K562 (cell line): ENCODE measurements around the gene FSCN2. TPM values are rescaled to one million over a fixed set of nuclear protein-coding genes. Genes with fewer than 3 reads are reported as not detected.
A peak's percentile ranks its signal among the peaks of the same experiment; 100 is the strongest.

Experiments
- BRD4 ChIP-seq: fragments of 200-600 bp; sonication (generic); IDR thresholded peaks from 2 replicates; pipeline ENCODE4 v1.6.1; 2017; ENCODE audit warnings: inconsistent platforms
- CXXC5 ChIP-seq: fragments of 250-450 bp; sonication (Bioruptor Pico); IDR thresholded peaks from 2 replicates; pipeline ENCODE4 v1.8.0; 2022; ENCODE audit warnings: inconsistent platforms, mild to moderate bottlenecking, moderate library complexity
- EHMT2 ChIP-seq: fragments of 450-650 bp; IDR thresholded peaks from 2 replicates; pipeline ENCODE4 v1.6.1; 2018; ENCODE audit warnings: antibody characterized with exemption
- GABPA ChIP-seq: fragments of 200-800 bp; sonication (Bioruptor generic); conservative IDR thresholded peaks from 2 replicates; pipeline ENCODE4 v1.6.1; 2016; ENCODE audit warnings: low read depth, missing genetic modification characterization, missing compliant biosample characterization
- HMG20A ChIP-seq: fragments of 450-650 bp; formaldehyde crosslinking; conservative IDR thresholded peaks from 2 replicates; pipeline ENCODE4 v1.4.0; 2020; ENCODE audit warnings: mild to moderate bottlenecking, mixed read lengths
- PCBP2 ChIP-seq: fragments of 200-400 bp; formaldehyde crosslinking; IDR thresholded peaks from 2 replicates; pipeline ENCODE4 v1.6.1; 2018; ENCODE audit warnings: low read length, low read depth, mild to moderate bottlenecking, moderate library complexity; ENCODE audit not compliant: poor library complexity, severe bottlenecking
- PHTF2 ChIP-seq: fragments of 250-450 bp; sonication (Bioruptor Pico); IDR thresholded peaks from 2 replicates; pipeline ENCODE4 v1.5.0; 2021; ENCODE audit warnings: mild to moderate bottlenecking
- RBFOX2 ChIP-seq: fragments of 200-400 bp; formaldehyde crosslinking; IDR thresholded peaks from 2 replicates; pipeline ENCODE4 v1.6.1; 2017; ENCODE audit warnings: low read depth, mild to moderate bottlenecking, low read length, moderate library complexity
- RBM39 ChIP-seq: fragments of 200-400 bp; formaldehyde crosslinking; optimal IDR thresholded peaks from 2 replicates; pipeline ENCODE3; 2018; ENCODE audit warnings: low read depth, low read length
- ZBTB40 ChIP-seq, 2 experiments: fragments of 450-650 bp in 1 of 2; sonication (generic) in 1 of 2; formaldehyde crosslinking in 1 of 2; IDR thresholded peaks; 2 replicates each; pipeline versions ENCODE4 v1.7.1 to v1.9.0; 2016 to 2022; ENCODE audit warnings: inconsistent platforms in 1 of 2, mild to moderate bottlenecking in 1 of 2, missing genetic modification reagents in 1 of 2
- ZBTB7A ChIP-seq: IDR thresholded peaks from 2 replicates; pipeline ENCODE4 v1.6.1; 2011; ENCODE audit warnings: low read depth, mild to moderate bottlenecking, low read length, moderate library complexity, borderline replicate concordance; ENCODE audit not compliant: control insufficient read depth
- ZNF830 ChIP-seq: fragments of 250-450 bp; sonication (Bioruptor Pico); IDR thresholded peaks from 2 replicates; pipeline ENCODE4 v1.5.0; 2021; ENCODE audit warnings: mild to moderate bottlenecking
- polyA plus RNA-seq, 8 experiments: library from polyadenylated mRNA; depleted of rRNA in 4 of 8; stranded (reverse) in 5 of 8; unstranded in 3 of 8; fragments of >200 nt; fragmentation: Nextera tagmentation in 2 of 8; fragmentation: Illumina TruSeq in 1 of 8; extraction: Ambion mirVana in 2 of 8; extraction: Trizol in 1 of 8; gene quantifications; 2 replicates each; pipeline versions ENCODE4 v1.2.1 to v1.2.3, GENCODE V29; 2011 to 2014; ENCODE audit warnings: inconsistent platforms in 1 of 8, missing spikeins in 1 of 8
- total RNA-seq, 7 experiments: library from RNA; depleted of rRNA in 6 of 7; stranded (reverse); fragments of >200 nt in 6 of 7; fragmentation: Illumina TruSeq in 2 of 7; extraction: Trizol in 2 of 7; gene quantifications; 2 replicates each; pipeline versions ENCODE4 v1.2.1 to v1.2.3, GENCODE V29; 2011 to 2021; ENCODE audit warnings: low replicate concordance in 1 of 7

FSCN2 gene
- total and polyA plus RNA-seq, 9 of the 15 experiments (the other 6 are each of a cell fraction or from before 2014, with no cell fraction given) = 0.08 TPM; not detected in 8

- no peak for TF ChIP-seq RBM39
- TF ChIP-seq EHMT2 = no peak
- no peak for TF ChIP-seq BRD4
- TF ChIP-seq ZNF830 (CRISPR knock-in tag) = no peak
- no peak for TF ChIP-seq PHTF2 (CRISPR knock-in tag)
- TF ChIP-seq CXXC5 (CRISPR knock-in tag) = no peak
- TF ChIP-seq ZBTB7A = 0 out of 2 replicates have a peak, but pooled peaks have one; percentile 5
- no peak for TF ChIP-seq HMG20A (CRISPR knock-in tag)
- peak; percentile 59 for TF ChIP-seq GABPA
- peak; percentile 37 for TF ChIP-seq RBFOX2
- TF ChIP-seq PCBP2 = no peak
- peak; percentile 45; the same call in 1 of the 2 replicates for TF ChIP-seq ZBTB40 (IDR thresholded peaks at IDR 0.05)
- TF ChIP-seq ZBTB40 (CRISPR knock-in tag; IDR thresholded peaks at IDR 0.05) = no peak
Observed at GRCh38 chr17:81488276-81488860, 39.8 kb upstream of the FSCN2 start (continued).
